GM21390 (cell line): ENCODE results near the gene GGT5.
"Not testable (repeated sequence)": the region's sequence is repeated elsewhere in the genome, so short reads cannot be mapped to it uniquely, and the experiment has no call there.

ENCODE experiments used
- ATAC-seq: cut with Tn5 transposase; IDR thresholded peaks from one replicate; pipeline ENCODE4 v1.9.1; 2021; ENCODE audit not compliant: unreplicated experiment

GGT5 gene

GRCh38 chr22:24206460-24207263 lies 38.2 kb downstream of the GGT5 start:
- not testable (repeated sequence) for ATAC-seq

- ATAC-seq = no peak
Observed at GRCh38 chr22:24205438-24206195, 39.3 kb downstream of the GGT5 start.

GRCh38 chr22:24203856-24204255 lies 41.0 kb downstream of the GGT5 start:
- not testable (repeated sequence) for ATAC-seq

- no peak for ATAC-seq
Observed at GRCh38 chr22:24201681-24202614, 42.9 kb downstream of the GGT5 start.

GRCh38 chr22:24200619-24201212 lies 44.2 kb downstream of the GGT5 start:
- no peak for ATAC-seq

GRCh38 chr22:24198682-24199052 lies 46.2 kb downstream of the GGT5 start:
- no peak for ATAC-seq

- no peak for ATAC-seq
Observed at GRCh38 chr22:24191893-24192292, 53.0 kb downstream of the GGT5 start.

GRCh38 chr22:24191381-24191841 lies 53.5 kb downstream of the GGT5 start:
- ATAC-seq = no peak

- no peak for ATAC-seq
Observed at GRCh38 chr22:24190596-24191208, 54.2 kb downstream of the GGT5 start.

- no peak for ATAC-seq
Observed at GRCh38 chr22:24190159-24190540, 54.7 kb downstream of the GGT5 start.

GRCh38 chr22:24189249-24190158 lies 55.4 kb downstream of the GGT5 start:
- ATAC-seq = no peak

GRCh38 chr22:24188705-24189248 lies 56.1 kb downstream of the GGT5 start:
- ATAC-seq = no peak

GRCh38 chr22:24187731-24188644 lies 56.9 kb downstream of the GGT5 start:
- ATAC-seq = no peak

GRCh38 chr22:24186892-24187670 lies 57.8 kb downstream of the GGT5 start:
- no peak for ATAC-seq

- no peak for ATAC-seq
Observed at GRCh38 chr22:24186352-24186740, 58.5 kb downstream of the GGT5 start.

GRCh38 chr22:24185501-24186351 lies 59.2 kb downstream of the GGT5 start:
- no peak for ATAC-seq
